Vagina (tissue), 2 donors: ENCODE measurements around the gene LAG3.

Source experiments
- POLR2A ChIP-seq, 2 donors: fragments of 450-650 bp; IDR thresholded peaks; one replicate each; pipeline ENCODE4 v1.6.1; 2017; ENCODE audit warnings: antibody characterized with exemption in 2 of 2, mild to moderate bottlenecking in 2 of 2, moderate library complexity in 2 of 2
- POLR2AphosphoS5 ChIP-seq, 2 donors: sonication (generic); formaldehyde crosslinking; IDR thresholded peaks; one replicate each; pipeline ENCODE4 v1.9.0; 2017; ENCODE audit warnings: antibody characterized with exemption in 2 of 2, mild to moderate bottlenecking in 2 of 2, low read depth in 1 of 2; ENCODE audit not compliant: insufficient read depth in 1 of 2
- TF ChIP-seq, protein P1 (sequence below), 3 experiments: fragments of 450-650 bp in 2 of 3; fragments of 200-600 bp in 1 of 3; sonication (generic) in 1 of 3; IDR thresholded peaks; one replicate each; pipeline ENCODE4 v1.5.1; 2017 to 2019; ENCODE audit warnings: antibody characterized with exemption in 3 of 3, mild to moderate bottlenecking in 2 of 3, moderate library complexity in 2 of 3

DNA sequence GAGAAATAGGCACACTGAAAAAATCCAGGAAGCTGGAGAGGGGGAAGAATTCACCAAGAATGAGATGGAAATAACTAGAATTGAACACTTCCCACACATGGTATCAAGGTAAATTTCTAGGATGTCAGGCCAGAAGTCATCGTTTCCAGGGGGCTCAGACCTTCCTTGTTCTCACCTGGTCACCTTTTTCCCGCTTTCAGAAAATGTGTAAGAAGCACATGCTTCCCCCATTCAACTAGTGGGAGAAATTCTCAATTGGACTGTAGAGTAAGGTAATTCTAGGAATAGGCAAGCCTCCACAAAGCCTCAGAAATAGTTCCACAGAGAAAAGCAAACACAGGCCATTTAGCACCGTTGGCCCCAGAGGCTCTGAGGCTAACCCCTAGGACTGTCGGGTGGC lies 8.9 kb upstream of the LAG3 start:
- no peak for TF ChIP-seq POLR2AphosphoS5 (IDR thresholded peaks at IDR 0.05; ENCODE audit: insufficient read depth in 1 of 2, low read depth in 1 of 2)
- TF ChIP-seq, protein P1, sequence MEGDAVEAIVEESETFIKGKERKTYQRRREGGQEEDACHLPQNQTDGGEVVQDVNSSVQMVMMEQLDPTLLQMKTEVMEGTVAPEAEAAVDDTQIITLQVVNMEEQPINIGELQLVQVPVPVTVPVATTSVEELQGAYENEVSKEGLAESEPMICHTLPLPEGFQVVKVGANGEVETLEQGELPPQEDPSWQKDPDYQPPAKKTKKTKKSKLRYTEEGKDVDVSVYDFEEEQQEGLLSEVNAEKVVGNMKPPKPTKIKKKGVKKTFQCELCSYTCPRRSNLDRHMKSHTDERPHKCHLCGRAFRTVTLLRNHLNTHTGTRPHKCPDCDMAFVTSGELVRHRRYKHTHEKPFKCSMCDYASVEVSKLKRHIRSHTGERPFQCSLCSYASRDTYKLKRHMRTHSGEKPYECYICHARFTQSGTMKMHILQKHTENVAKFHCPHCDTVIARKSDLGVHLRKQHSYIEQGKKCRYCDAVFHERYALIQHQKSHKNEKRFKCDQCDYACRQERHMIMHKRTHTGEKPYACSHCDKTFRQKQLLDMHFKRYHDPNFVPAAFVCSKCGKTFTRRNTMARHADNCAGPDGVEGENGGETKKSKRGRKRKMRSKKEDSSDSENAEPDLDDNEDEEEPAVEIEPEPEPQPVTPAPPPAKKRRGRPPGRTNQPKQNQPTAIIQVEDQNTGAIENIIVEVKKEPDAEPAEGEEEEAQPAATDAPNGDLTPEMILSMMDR (IDR thresholded peaks at IDR 0.05): no peak
- no peak for TF ChIP-seq POLR2A (IDR thresholded peaks at IDR 0.05)
